ENCODE measurements around the gene GTF3C1. TPM values are rescaled to one million over a fixed set of nuclear protein-coding genes. Genes with fewer than 3 reads are reported as not detected.

The GTF3C1 gene
- total and polyA plus RNA-seq, 12 donors, result 51.0 to 225 (median 84.3) TPM

GRCh38 chr16:27428026-27428785, 121.5 kb downstream of the GTF3C1 start:
- Histone ChIP-seq H3K4me1 (replicated peaks in 1 of 2) (no peaks in the 10 kb centered on the region), H3K9me3 (replicated peaks in 1 of 3) (no peaks in the 10 kb centered on the region), H3K4me3 (no peak overlapping the region), H3K27me3 (no peaks in the 10 kb centered on the region), H3K27ac (no peak overlapping the region), H3K36me3 (replicated peaks in 1 of 2) (no peaks in the 10 kb centered on the region)
- 82 to 93% (median 87%) methylated on average over 2 to 4 of the region's 4 CpGs for WGBS, 4 donors
- DNase-seq, result peak in 2 of 7 donors; percentile 8 to 21
- intact Hi-C loops (cut with DNase I), result no loop called here
- no peak for TF ChIP-seq CTCF (IDR thresholded peaks at IDR 0.05)

- 31 to 62% (median 54%) methylated on average over 5 of the region's 5 CpGs for WGBS, 4 donors
- H3K4me1 ChIP-seq (replicated peaks in 1 of 2), result no peaks in the 10 kb centered on the region
- H3K4me3 ChIP-seq, result no peak overlapping the region
- peak in 1 of 7 donors; percentile 7 for DNase-seq
- no peaks in the 10 kb centered on the region for H3K27me3 ChIP-seq
- intact Hi-C loops (cut with DNase I), result no loop called here
- no peaks in the 10 kb centered on the region for H3K9me3 ChIP-seq (replicated peaks in 1 of 3)
- H3K36me3 ChIP-seq (replicated peaks in 1 of 2), result no peaks in the 10 kb centered on the region
- no peak overlapping the region for H3K27ac ChIP-seq
- TF ChIP-seq CTCF (IDR thresholded peaks at IDR 0.05), result no peak
- no peak for TF ChIP-seq POLR2A (IDR thresholded peaks at IDR 0.05)
Observed at GRCh38 chr16:27427538-27427937, 122.2 kb downstream of the GTF3C1 start.

- no peaks in the 10 kb centered on the region for H3K27me3 ChIP-seq
- TF ChIP-seq POLR2A (IDR thresholded peaks at IDR 0.05) (no peak), CTCF (IDR thresholded peaks at IDR 0.05) (no peak)
- intact Hi-C loops (cut with DNase I), result no loop called here
- no peaks in the 10 kb centered on the region for H3K4me1 ChIP-seq (replicated peaks in 1 of 2)
- peak; percentile 53 to 79 (median 75) for DNase-seq
- H3K36me3 ChIP-seq (replicated peaks in 1 of 2), result no peaks in the 10 kb centered on the region
- H3K27ac ChIP-seq, result no peak overlapping the region
- H3K4me3 ChIP-seq, result no peak overlapping the region
- peaks cover 0 to 6% (median 0%) of the 10 kb centered on the region in 3 donors for H3K9me3 ChIP-seq (replicated peaks in 1 of 3)
- WGBS, 4 donors, result 20 to 27% (median 24%) methylated on average over 6 to 7 of the region's 7 CpGs
Observed at GRCh38 chr16:27426423-27427408, 123.0 kb downstream of the GTF3C1 start.

GRCh38 chr16:27425961-27426360, 123.8 kb downstream of the GTF3C1 start:
- H3K4me3 ChIP-seq, result no peak overlapping the region
- no peak for TF ChIP-seq POLR2A (IDR thresholded peaks at IDR 0.05)
- TF ChIP-seq CTCF (IDR thresholded peaks at IDR 0.05), result no peak
- 74 to 85% (median 81%) methylated on average over 1 of the region's 1 CpG for WGBS, 4 donors
- peaks cover 0 to 12% (median 0%) of the 10 kb centered on the region in 3 donors for H3K9me3 ChIP-seq (replicated peaks in 1 of 3)
- DNase-seq, result peak in 1 of 7 donors; percentile 7
- intact Hi-C loops (cut with DNase I), result no loop called here
- no peaks in the 10 kb centered on the region for H3K36me3 ChIP-seq (replicated peaks in 1 of 2)
- no peak overlapping the region for H3K27ac ChIP-seq
- no peaks in the 10 kb centered on the region for H3K27me3 ChIP-seq
- no peaks in the 10 kb centered on the region for H3K4me1 ChIP-seq (replicated peaks in 1 of 2)

Measured in adrenal gland (tissue), 12 donors.